ENCODE results near the gene LPAR3.

LPAR3 gene

DNA sequence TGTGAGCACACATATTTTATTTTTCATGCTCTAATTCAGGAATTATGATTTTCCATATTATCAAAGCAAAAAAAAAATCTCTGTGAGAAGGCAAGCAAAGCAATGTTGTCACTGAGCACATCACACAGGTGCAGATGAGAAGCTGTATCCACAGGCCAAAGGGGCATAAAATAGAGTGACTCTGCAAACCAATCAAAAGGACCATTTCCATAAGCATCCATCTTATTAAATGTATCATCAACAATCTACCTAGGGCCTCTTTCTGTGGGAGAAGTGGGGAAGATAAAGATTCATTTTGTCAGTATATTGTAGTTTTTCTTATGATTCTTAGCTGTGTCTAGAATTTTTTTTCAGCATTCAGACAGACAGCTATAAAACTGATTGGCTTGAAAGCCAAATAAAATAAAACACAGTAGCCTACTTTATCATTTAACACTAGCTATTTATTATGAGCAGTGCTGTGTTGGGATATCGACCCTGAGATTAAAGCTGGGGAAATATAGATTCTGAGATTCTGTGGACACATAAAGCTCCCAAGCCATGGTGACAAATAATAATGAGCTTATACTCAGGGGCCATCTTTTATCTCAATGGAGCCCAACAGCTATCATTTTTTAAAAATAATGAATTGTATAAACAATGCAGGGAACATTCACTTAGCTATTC, 90.3 kb downstream of the LPAR3 start:
- Histone ChIP-seq H3K4me2 (ENCODE audit: low read depth, low read length, poor library complexity, severe bottlenecking) (no peak overlapping the region), H3K4me3 (ENCODE audit: insufficient read depth, low read length, poor library complexity, severe bottlenecking) (no peak overlapping the region), H3K27me3 (ENCODE audit: low read length) (no peaks in the 10 kb centered on the region), H3K9me3 (ENCODE audit: insufficient read depth, low read length) (no peaks in the 10 kb centered on the region), H3K36me3 (ENCODE audit: low read length) (no peaks in the 10 kb centered on the region), H3K9me2 (replicated peaks; ENCODE audit: insufficient read depth, low read length) (no peaks in the 10 kb centered on the region), H3K27ac (ENCODE audit: low read depth, low read length) (no peak overlapping the region), H3K79me2 (ENCODE audit: insufficient read depth, low read length) (no peaks in the 10 kb centered on the region), H4K20me1 (ENCODE audit: low read depth, low read length) (no peaks in the 10 kb centered on the region), H3F3A (ENCODE audit: insufficient read depth) (no peaks in the 10 kb centered on the region), H3K9ac (ENCODE audit: low read length) (no peak overlapping the region), H2AFZ (ENCODE audit: low read depth, low read length, severe bottlenecking) (no peak overlapping the region)
- no peak for TF ChIP-seq EZH2phosphoT487 (conservative IDR thresholded peaks at IDR 0.05; ENCODE audit: low read length)
- TF ChIP-seq, protein P1, sequence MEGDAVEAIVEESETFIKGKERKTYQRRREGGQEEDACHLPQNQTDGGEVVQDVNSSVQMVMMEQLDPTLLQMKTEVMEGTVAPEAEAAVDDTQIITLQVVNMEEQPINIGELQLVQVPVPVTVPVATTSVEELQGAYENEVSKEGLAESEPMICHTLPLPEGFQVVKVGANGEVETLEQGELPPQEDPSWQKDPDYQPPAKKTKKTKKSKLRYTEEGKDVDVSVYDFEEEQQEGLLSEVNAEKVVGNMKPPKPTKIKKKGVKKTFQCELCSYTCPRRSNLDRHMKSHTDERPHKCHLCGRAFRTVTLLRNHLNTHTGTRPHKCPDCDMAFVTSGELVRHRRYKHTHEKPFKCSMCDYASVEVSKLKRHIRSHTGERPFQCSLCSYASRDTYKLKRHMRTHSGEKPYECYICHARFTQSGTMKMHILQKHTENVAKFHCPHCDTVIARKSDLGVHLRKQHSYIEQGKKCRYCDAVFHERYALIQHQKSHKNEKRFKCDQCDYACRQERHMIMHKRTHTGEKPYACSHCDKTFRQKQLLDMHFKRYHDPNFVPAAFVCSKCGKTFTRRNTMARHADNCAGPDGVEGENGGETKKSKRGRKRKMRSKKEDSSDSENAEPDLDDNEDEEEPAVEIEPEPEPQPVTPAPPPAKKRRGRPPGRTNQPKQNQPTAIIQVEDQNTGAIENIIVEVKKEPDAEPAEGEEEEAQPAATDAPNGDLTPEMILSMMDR (IDR thresholded peaks at IDR 0.05; ENCODE audit: insufficient read depth, low read length, poor library complexity, severe bottlenecking), result no peak

DNA sequence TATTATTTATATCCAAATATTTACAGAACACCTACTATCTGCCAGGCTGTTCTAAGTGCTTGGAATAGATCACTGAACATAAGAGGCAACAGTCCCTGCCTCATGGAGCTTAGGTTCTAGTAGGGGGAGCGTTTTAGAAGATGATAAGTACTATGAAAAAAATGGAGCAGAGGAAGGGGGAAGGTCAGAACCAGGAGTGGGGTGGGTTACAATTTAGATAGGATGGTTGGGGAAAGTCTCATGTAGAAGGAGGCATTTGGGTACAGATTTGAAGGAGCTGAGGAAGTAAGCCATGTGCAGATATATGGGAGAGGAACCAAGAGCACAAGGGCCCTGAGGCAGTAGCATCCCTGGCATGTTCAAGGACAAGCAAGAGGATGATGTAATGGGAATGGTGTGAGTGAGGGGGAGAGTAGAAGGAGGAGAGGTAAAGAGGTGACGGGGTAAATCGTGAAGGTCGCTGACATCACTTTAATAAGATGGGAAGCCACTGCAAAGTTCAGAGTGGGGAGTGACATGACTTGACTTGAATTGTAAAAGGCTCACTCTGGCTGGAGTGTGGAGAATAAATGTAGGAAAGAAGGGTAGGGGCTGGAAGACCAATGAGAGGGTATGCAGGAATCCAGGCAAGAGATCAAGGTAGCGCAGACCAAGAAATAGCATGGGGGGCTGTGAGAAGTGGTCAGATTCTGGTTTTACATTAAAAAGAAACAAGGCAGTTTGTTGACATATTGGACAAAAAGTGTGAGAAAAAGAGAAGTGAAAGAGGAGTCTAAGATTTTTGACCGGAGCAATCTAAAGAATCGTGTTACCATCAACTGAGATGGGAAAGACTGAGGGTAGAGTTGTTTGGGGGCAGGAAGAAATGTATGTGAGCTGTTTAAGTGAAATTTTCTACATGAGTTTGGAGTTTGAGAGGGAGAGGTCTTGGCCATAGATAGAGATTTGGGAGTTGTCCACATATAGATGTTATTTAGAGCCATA, 92.6 kb downstream of the LPAR3 start:
- Histone ChIP-seq H3F3A (ENCODE audit: insufficient read depth) (no peaks in the 10 kb centered on the region), H3K9me2 (replicated peaks; ENCODE audit: insufficient read depth, low read length) (no peaks in the 10 kb centered on the region), H3K9me3 (ENCODE audit: insufficient read depth, low read length) (no peaks in the 10 kb centered on the region), H3K36me3 (ENCODE audit: low read length) (no peaks in the 10 kb centered on the region), H2AFZ (ENCODE audit: low read depth, low read length, severe bottlenecking) (no peak overlapping the region), H3K27ac (ENCODE audit: low read depth, low read length) (no peak overlapping the region), H4K20me1 (ENCODE audit: low read depth, low read length) (no peaks in the 10 kb centered on the region), H3K27me3 (ENCODE audit: low read length) (no peaks in the 10 kb centered on the region), H3K4me3 (ENCODE audit: insufficient read depth, low read length, poor library complexity, severe bottlenecking) (no peak overlapping the region), H3K4me2 (ENCODE audit: low read depth, low read length, poor library complexity, severe bottlenecking) (no peak overlapping the region), H3K9ac (ENCODE audit: low read length) (no peak overlapping the region), H3K79me2 (ENCODE audit: insufficient read depth, low read length) (no peaks in the 10 kb centered on the region)
- no peak for TF ChIP-seq EZH2phosphoT487 (conservative IDR thresholded peaks at IDR 0.05; ENCODE audit: low read length)
- TF ChIP-seq, protein P1 (IDR thresholded peaks at IDR 0.05; ENCODE audit: insufficient read depth, low read length, poor library complexity, severe bottlenecking), result no peak

DNA sequence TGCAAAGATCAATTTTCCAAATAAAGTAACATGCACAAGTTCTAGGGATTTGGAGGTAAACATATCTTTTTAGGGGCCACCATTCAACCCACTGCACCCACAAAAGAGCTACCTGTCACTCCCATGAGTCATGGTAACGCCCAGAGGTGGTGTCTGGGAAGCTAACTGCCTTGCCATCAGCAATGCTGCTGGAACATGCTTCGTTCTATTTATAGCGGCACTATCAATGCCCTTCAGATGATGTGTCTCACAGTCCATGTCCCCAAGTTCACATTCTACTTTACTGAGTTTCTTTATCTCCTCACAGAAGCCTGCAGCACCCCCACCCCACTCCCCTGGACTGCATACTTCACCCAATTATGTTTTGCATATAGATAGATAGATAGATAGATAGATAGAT, 95.4 kb downstream of the LPAR3 start:
- Histone ChIP-seq H3K9ac (ENCODE audit: low read length) (no peak overlapping the region), H3K79me2 (ENCODE audit: insufficient read depth, low read length) (no peaks in the 10 kb centered on the region), H3K27ac (ENCODE audit: low read depth, low read length) (no peak overlapping the region), H3K9me3 (ENCODE audit: insufficient read depth, low read length) (no peaks in the 10 kb centered on the region), H3K27me3 (ENCODE audit: low read length) (no peaks in the 10 kb centered on the region), H2AFZ (ENCODE audit: low read depth, low read length, severe bottlenecking) (no peak overlapping the region), H3K36me3 (ENCODE audit: low read length) (no peaks in the 10 kb centered on the region), H3F3A (ENCODE audit: insufficient read depth) (no peaks in the 10 kb centered on the region), H3K4me3 (ENCODE audit: insufficient read depth, low read length, poor library complexity, severe bottlenecking) (no peak overlapping the region), H3K9me2 (replicated peaks; ENCODE audit: insufficient read depth, low read length) (no peaks in the 10 kb centered on the region), H3K4me2 (ENCODE audit: low read depth, low read length, poor library complexity, severe bottlenecking) (no peak overlapping the region), H4K20me1 (ENCODE audit: low read depth, low read length) (no peaks in the 10 kb centered on the region)
- TF ChIP-seq, protein P1 (IDR thresholded peaks at IDR 0.05; ENCODE audit: insufficient read depth, low read length, poor library complexity, severe bottlenecking), result no peak
- no peak for TF ChIP-seq EZH2phosphoT487 (conservative IDR thresholded peaks at IDR 0.05; ENCODE audit: low read length)

All from SU-DHL-6 (cell line).